Measurements from ENCODE around the gene C2orf74.
"Not testable (repeated sequence)": the region's sequence is repeated elsewhere in the genome, so short reads cannot be mapped to it uniquely, and the experiment has no call there.

C2orf74 gene

GRCh38 chr2:61161888-61162287 lies at the start of gene C2orf74:
Gene C2orf74, plus strand, starts transcription at chr2:61162188. Its CDS starts 327 bp downstream, at chr2:61162515.
- no peak for DNase-seq

GRCh38 chr2:61114147-61114546 lies 47.8 kb upstream of the C2orf74 start:
- no peak for DNase-seq

- DNase-seq: no peak
Measured at GRCh38 chr2:61116302-61116701, 45.7 kb upstream of the C2orf74 start.

- no peak for DNase-seq
Measured at GRCh38 chr2:61117534-61117933, 44.5 kb upstream of the C2orf74 start.

GRCh38 chr2:61125123-61125710 lies 36.8 kb upstream of the C2orf74 start:
- no peak for DNase-seq

- no peak for DNase-seq
Measured at GRCh38 chr2:61125798-61126197, 36.2 kb upstream of the C2orf74 start.

GRCh38 chr2:61128122-61128521 lies 33.9 kb upstream of the C2orf74 start:
- not testable (repeated sequence) for DNase-seq

GRCh38 chr2:61134141-61134540 lies 27.8 kb upstream of the C2orf74 start:
- DNase-seq: no peak

GRCh38 chr2:61135510-61135909 lies 26.5 kb upstream of the C2orf74 start:
- DNase-seq: peak; percentile 49

- DNase-seq: no peak
Measured at GRCh38 chr2:61138859-61139258, 23.1 kb upstream of the C2orf74 start.

- DNase-seq: no peak
Measured at GRCh38 chr2:61141151-61141550, 20.8 kb upstream of the C2orf74 start.

- DNase-seq: peak; percentile 91
Measured at GRCh38 chr2:61144697-61145268, 17.2 kb upstream of the C2orf74 start.

GRCh38 chr2:61145990-61146389 lies 16.0 kb upstream of the C2orf74 start:
- DNase-seq: no peak

GRCh38 chr2:61148091-61148490 lies 13.9 kb upstream of the C2orf74 start:
- not testable (repeated sequence) for DNase-seq

GRCh38 chr2:61149074-61149473 lies 12.9 kb upstream of the C2orf74 start:
- no peak for DNase-seq

- no peak for DNase-seq
Measured at GRCh38 chr2:61151436-61151835, 10.6 kb upstream of the C2orf74 start.

- no peak for DNase-seq
Measured at GRCh38 chr2:61157371-61158003, 4.5 kb upstream of the C2orf74 start.

- no peak for DNase-seq
Measured at GRCh38 chr2:61158356-61158955, 3.5 kb upstream of the C2orf74 start.

GRCh38 chr2:61162721-61163120 lies 733 bp downstream of the C2orf74 start:
- DNase-seq: no peak

GRCh38 chr2:61165082-61165481 lies 3.1 kb downstream of the C2orf74 start:
- not testable (repeated sequence) for DNase-seq

- no peak for DNase-seq
Measured at GRCh38 chr2:61165946-61166345, 4.0 kb downstream of the C2orf74 start.

GRCh38 chr2:61167579-61167978 lies 5.6 kb downstream of the C2orf74 start:
- no peak for DNase-seq

- no peak for DNase-seq
Measured at GRCh38 chr2:61172671-61173070, 10.7 kb downstream of the C2orf74 start.

GRCh38 chr2:61173116-61173515 lies 11.1 kb downstream of the C2orf74 start:
- DNase-seq: no peak

Data from GF-D8 (cell line).